HUES48 (cell line): ENCODE results near the gene CYYR1.
"Not testable (repeated sequence)": the region's sequence is repeated elsewhere in the genome, so short reads cannot be mapped to it uniquely, and the experiment has no call there.

Source experiments
- H3K27ac ChIP-seq: one replicate; pipeline ENCODE4 v1.7.0; 2013; ENCODE audit warnings: low read depth, low read length, inconsistent platforms
- H3K27me3 ChIP-seq: 2 replicates; pipeline ENCODE4 v1.6.1; 2013; ENCODE audit warnings: mild to moderate bottlenecking, low read length; ENCODE audit not compliant: control insufficient read depth, insufficient read depth
- H3K36me3 ChIP-seq: 2 replicates; pipeline ENCODE4 v1.6.1; 2013; ENCODE audit warnings: low read length; ENCODE audit not compliant: control insufficient read depth, insufficient read depth
- H3K4me1 ChIP-seq: 2 replicates; pipeline ENCODE4 v1.6.1; 2013; ENCODE audit warnings: mild to moderate bottlenecking, low read length; ENCODE audit not compliant: control insufficient read depth, insufficient read depth
- H3K4me3 ChIP-seq: 2 replicates; pipeline ENCODE4 v1.5.1; 2013; ENCODE audit warnings: mild to moderate bottlenecking, low read depth, low read length
- H3K9ac ChIP-seq: 2 replicates; pipeline ENCODE4 v1.6.1; 2013; ENCODE audit warnings: mild to moderate bottlenecking, low read depth, low read length, moderate library complexity
- H3K9me3 ChIP-seq: 2 replicates; pipeline ENCODE4 v1.6.1; 2013; ENCODE audit warnings: low read length; ENCODE audit not compliant: control insufficient read depth, insufficient read depth

The CYYR1 gene

DNA sequence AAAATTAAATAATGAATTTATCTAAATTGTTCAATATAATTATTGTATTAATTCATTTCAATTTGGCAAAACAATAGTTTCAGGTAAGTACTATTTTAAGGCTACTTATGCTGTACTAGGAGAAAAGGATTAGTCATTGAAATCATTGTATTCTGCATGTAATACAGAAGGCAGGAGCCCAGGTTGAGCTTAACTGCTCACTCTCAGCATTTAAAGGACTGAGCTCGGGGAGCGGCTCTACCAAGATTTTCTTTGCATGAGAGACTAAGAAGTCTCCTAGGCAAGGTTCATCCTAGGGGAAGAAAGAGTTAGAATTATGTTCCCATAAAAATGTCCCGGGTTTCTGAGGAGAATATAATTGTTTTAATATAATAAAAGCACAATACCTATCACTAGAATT is 112.5 kb downstream of the CYYR1 start:
- Histone ChIP-seq H3K9ac (no peak overlapping the region), H3K4me1 (no peaks in the 10 kb centered on the region), H3K4me3 (no peak overlapping the region), H3K36me3 (no peaks in the 10 kb centered on the region), H3K27ac (no peak overlapping the region), H3K27me3 (no peaks in the 10 kb centered on the region), H3K9me3 (no peaks in the 10 kb centered on the region)

DNA sequence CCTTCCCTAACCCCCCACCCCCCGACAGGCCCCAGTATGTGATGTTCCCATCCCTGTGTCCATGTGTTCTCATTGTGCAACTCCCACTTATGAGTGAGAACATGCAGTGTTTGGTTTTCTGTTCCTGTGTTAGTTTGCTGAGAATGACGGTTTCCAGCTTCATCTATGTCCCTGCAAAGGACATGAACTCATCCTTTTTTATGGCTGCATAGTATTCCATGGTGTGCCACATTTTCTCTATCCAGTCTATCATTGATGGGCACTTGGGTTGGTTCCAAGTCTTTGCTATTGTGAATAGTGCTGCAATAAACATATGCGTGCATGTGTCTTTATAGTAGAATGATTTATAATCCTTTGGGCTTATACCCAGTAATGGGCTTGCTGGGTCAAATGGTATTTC is 114.2 kb downstream of the CYYR1 start:
- H3K27me3 ChIP-seq, H3K4me1 ChIP-seq, H3K9me3 ChIP-seq, H3K27ac ChIP-seq, H3K9ac ChIP-seq, H3K36me3 ChIP-seq, H3K4me3 ChIP-seq: not testable (repeated sequence)

DNA sequence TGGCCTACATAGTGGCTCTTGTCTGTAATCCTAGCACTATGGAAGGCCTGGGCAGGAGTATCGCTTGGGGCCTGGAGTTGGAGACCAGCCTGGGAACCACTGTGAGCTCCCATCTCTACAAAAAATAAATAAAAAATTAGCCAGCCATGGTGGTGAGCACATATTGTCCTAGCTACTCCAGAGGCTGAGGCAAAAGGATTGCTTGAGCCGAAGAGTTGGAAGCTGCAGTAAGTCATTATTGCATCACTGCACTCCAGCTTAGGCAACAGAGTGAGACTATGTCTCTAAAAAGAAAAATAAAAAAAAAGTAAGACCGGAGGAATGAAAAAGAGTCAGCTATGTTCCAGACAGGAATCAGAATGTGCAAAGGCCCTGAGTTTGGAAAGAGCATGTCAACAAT is 115.3 kb downstream of the CYYR1 start:
- Histone ChIP-seq H3K9ac (no peak overlapping the region), H3K9me3 (no peaks in the 10 kb centered on the region), H3K4me3 (no peak overlapping the region), H3K36me3 (no peaks in the 10 kb centered on the region), H3K27ac (no peak overlapping the region), H3K4me1 (no peaks in the 10 kb centered on the region), H3K27me3 (no peaks in the 10 kb centered on the region)

DNA sequence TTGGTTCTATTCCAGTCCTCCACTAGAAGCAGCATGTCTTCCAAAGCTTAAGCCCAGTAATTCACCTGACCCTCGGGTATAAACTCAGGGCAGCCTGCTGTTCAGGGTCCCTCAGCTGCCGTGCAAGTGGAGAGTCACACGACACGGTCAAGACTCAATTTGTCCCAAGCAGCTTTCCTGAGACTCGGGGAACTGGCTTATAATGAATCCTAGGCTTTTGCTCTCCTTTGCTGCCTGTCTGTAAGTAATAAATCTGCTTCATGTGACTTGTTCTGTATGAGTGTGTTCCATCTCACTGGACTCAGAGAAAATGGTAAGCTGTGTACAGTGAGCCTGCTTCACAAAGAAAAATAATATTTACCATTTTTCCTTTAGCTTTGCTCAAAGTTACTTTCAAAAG is 119.8 kb downstream of the CYYR1 start:
- Histone ChIP-seq H3K36me3 (no peaks in the 10 kb centered on the region), H3K9me3 (no peaks in the 10 kb centered on the region), H3K4me1 (no peaks in the 10 kb centered on the region), H3K27me3 (no peaks in the 10 kb centered on the region), H3K9ac (no peak overlapping the region), H3K27ac (no peak overlapping the region), H3K4me3 (no peak overlapping the region)

DNA sequence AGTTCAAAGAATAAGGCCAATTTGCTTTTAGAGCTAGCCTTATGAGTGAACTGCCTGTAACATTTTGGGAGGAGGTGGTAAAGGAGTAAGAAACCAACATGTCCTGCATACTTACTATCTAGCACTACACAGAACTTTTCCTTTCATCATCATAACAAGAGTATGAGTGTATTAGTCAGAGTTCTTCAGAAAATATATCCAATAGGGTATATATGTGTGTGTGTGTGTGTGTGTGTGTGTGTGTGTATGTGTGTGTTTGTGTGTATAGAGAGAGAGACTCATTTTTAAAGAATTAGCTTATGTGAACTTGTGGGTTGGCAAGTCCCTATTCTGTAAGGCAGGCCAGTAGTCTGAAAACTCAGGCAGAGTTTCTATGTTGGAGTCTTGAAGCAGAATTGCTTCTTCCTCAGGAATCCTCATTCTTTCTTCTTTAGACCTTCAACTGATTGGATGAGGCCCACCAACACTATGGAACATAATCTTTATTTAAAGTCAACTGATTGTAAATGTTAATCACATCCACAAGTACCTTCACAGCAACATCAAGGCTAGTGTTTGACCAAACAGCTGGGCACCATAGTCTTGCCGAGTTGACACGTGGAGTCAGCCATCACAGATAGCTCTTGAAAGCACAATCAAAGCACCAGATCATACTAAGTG is 121.9 kb downstream of the CYYR1 start:
- H3K27me3 ChIP-seq: no peaks in the 10 kb centered on the region
- H3K4me1 ChIP-seq: no peaks in the 10 kb centered on the region
- no peak overlapping the region for H3K4me3 ChIP-seq
- H3K9me3 ChIP-seq: no peaks in the 10 kb centered on the region
- H3K27ac ChIP-seq: no peak overlapping the region
- no peaks in the 10 kb centered on the region for H3K36me3 ChIP-seq
- no peak overlapping the region for H3K9ac ChIP-seq

DNA sequence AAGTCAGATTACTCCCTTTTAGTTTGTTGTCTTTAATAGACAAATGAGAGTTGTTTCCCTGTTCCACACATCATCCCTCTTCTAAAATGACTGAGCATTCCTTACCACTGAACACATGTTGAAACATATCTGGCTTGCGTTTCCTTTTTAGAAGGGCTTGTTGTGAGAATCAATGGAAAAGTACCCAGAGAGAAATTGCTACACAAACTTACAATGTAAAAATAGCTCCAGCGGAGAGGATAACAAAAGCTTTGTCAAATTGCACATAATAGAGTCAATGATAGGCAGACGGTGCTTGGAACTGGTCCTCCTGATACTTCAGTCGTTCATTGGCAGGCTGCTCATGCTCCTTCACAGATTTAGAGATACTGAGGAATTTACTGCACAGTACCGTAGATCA is 123.9 kb downstream of the CYYR1 start:
- no peak overlapping the region for H3K4me3 ChIP-seq
- H3K9me3 ChIP-seq: no peaks in the 10 kb centered on the region
- no peak overlapping the region for H3K27ac ChIP-seq
- no peaks in the 10 kb centered on the region for H3K36me3 ChIP-seq
- no peaks in the 10 kb centered on the region for H3K27me3 ChIP-seq
- H3K9ac ChIP-seq: no peak overlapping the region
- no peaks in the 10 kb centered on the region for H3K4me1 ChIP-seq

DNA sequence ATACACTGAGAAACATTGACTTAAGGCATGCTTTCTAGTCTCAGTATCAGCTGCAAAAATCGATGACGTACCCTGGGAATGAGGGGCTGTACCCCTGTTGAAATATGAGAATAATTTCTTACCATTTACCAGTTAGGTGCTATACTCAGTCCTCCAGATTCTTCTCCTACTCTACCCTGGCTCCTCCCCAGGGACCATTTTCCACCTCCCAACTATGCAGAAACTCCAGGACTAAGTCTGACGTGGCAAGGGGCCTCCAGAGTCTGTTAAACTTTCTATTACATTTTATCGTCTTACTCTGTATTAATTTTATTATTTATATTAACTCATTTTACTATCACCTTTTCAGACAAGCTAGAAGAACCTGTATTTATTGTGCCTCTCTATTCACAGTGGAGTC is 124.3 kb downstream of the CYYR1 start:
- H3K4me1 ChIP-seq: no peaks in the 10 kb centered on the region
- H3K36me3 ChIP-seq: no peaks in the 10 kb centered on the region
- no peak overlapping the region for H3K9ac ChIP-seq
- H3K9me3 ChIP-seq: no peaks in the 10 kb centered on the region
- no peaks in the 10 kb centered on the region for H3K27me3 ChIP-seq
- no peak overlapping the region for H3K4me3 ChIP-seq
- H3K27ac ChIP-seq: no peak overlapping the region

DNA sequence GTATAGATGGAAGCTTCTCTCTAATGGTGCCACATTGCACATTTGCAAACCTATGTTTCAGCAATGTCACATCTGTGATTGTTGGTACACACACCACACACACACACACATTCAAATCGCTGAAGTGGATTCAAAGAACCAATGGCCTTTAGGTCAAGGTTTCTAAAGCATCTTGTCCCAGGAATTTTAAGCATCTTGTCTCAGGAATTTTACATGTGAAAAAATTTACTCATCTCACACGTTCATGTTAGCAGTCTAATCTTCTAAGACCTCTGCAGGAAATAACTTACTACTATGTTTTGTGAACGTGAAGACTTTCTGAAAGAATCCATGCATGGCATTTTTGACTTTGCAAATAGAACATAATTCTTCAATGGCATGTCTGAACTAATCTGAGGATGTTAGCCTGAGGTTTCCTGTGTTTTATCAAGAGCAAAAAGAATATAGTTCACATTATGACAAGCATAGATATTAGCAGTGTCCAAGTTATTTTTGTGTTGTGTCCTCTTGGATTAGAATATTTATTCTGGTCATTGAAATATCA is 125.1 kb downstream of the CYYR1 start:
- Histone ChIP-seq H3K9me3 (no peaks in the 10 kb centered on the region), H3K4me1 (no peaks in the 10 kb centered on the region), H3K4me3 (no peak overlapping the region), H3K36me3 (no peaks in the 10 kb centered on the region), H3K27ac (no peak overlapping the region), H3K9ac (no peak overlapping the region), H3K27me3 (no peaks in the 10 kb centered on the region)

DNA sequence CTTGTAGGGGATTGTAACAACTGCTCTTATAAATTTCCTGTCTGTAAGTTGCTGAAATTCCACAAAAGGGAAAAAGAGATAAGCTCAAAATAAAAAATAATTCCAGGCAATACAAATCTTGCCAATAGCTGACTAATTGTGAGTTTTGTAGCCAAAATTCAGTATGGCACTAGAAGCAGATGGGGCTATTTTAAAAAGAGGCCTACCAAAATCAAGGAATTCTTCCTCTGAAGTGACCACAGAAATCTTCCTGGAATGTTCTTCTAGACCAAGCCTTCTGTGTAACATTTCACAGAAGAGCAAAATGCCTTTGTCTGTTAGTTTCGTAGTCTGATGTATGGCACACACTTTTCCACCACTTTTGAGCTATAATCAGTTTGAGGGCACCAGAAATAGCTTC is 127.6 kb downstream of the CYYR1 start:
- Histone ChIP-seq H3K27ac (no peak overlapping the region), H3K36me3 (no peaks in the 10 kb centered on the region), H3K9ac (no peak overlapping the region), H3K27me3 (no peaks in the 10 kb centered on the region), H3K9me3 (no peaks in the 10 kb centered on the region), H3K4me3 (no peak overlapping the region), H3K4me1 (no peaks in the 10 kb centered on the region)

DNA sequence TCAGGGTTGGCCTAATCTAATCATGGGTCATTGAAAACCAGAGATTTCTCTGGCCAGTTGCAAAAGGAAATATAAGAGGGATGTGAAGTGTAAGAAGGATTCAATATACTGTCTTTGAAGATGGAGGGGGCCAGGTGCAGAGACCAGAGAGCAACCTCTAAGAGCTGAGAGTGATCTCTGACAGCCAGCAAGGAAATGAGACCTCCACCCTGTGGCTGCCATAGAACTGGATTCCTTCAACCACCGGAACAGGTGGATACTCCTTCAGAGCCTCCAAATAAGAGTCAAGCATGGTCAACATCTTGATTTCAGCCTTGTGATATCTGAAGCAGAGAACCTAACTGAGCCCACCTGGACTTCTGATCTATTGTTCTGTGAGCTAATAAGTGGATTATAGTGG is 128.4 kb downstream of the CYYR1 start:
- H3K27me3 ChIP-seq: no peaks in the 10 kb centered on the region
- no peak overlapping the region for H3K4me3 ChIP-seq
- no peaks in the 10 kb centered on the region for H3K4me1 ChIP-seq

DNA sequence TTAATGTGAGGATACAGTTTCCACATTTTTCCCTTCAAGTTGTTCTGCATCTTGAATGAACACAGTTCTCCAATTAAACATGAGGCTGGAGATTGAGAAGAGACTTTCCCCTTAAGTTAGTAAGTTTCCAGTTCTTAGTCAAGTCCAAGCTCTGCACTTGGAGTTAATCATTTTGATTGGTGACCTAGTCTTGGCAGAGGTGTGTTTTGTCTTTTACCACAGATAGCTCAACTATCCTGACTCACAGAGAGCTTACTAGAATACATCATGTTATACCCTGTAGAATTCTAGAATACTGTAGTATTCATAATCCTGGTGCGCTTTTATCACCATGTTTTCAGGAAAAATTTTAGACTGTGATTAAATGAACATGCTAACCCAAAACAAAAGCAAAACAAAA is 129.2 kb downstream of the CYYR1 start:
- no peaks in the 10 kb centered on the region for H3K36me3 ChIP-seq
- no peak overlapping the region for H3K9ac ChIP-seq
- H3K4me1 ChIP-seq: no peaks in the 10 kb centered on the region
- no peaks in the 10 kb centered on the region for H3K27me3 ChIP-seq
- no peak overlapping the region for H3K27ac ChIP-seq
- no peaks in the 10 kb centered on the region for H3K9me3 ChIP-seq
- no peak overlapping the region for H3K4me3 ChIP-seq

More for the DNA sequence above, 128.4 kb downstream of the CYYR1 start:
- Histone ChIP-seq H3K9ac (no peak overlapping the region), H3K36me3 (no peaks in the 10 kb centered on the region), H3K9me3 (no peaks in the 10 kb centered on the region), H3K27ac (no peak overlapping the region)
